ENCODE results near the gene TSPAN17. TPM values are rescaled to one million over a fixed set of nuclear protein-coding genes. Genes with fewer than 3 reads are reported as not detected.

Gene TSPAN17
- total and polyA plus RNA-seq, 2 donors (not counting 1 experiment from before 2014, with no cell fraction given): 34.8 to 35.2 TPM

GRCh38 chr5:176618783-176619182, 28.5 kb upstream of the TSPAN17 start:
- Histone ChIP-seq H2AFZ (ENCODE audit: low read length) (peak overlapping the region; percentile 12), H3K27me3 (ENCODE audit: control insufficient read depth, insufficient read depth, low read length) (peaks cover 13% of the 10 kb centered on the region), H3K27ac (ENCODE audit: insufficient read depth, low read length) (no peak overlapping the region), H3K4me3 (replicated peaks in 1 of 4; ENCODE audit: control extremely low read depth in 1 of 4, insufficient read depth in 1 of 4, low read depth in 3 of 4, low read length in 4 of 4) (peak overlapping the region in 1 of 4 experiments; percentile 6), H3K4me1 (ENCODE audit: control insufficient read depth, extremely low read depth, insufficient read depth, low read length) (peaks cover 27% of the 10 kb centered on the region), H3K36me3 (ENCODE audit: control insufficient read depth, insufficient read depth, low read length) (no peaks in the 10 kb centered on the region), H3K9ac (ENCODE audit: insufficient read depth, low read length) (no peak overlapping the region), H3K4me2 (ENCODE audit: extremely low read depth, insufficient read depth, low read length) (peak overlapping the region; percentile 30), H3K79me2 (ENCODE audit: control insufficient read depth, insufficient read depth, low read length) (no peaks in the 10 kb centered on the region), H3K9me3 (ENCODE audit: control insufficient read depth, insufficient read depth, low read depth, low read length) (no peaks in the 10 kb centered on the region), H4K20me1 (ENCODE audit: control insufficient read depth, extremely low read depth, insufficient read depth, low read length) (no peaks in the 10 kb centered on the region)
- TF ChIP-seq EZH2 (IDR thresholded peaks at IDR 0.05; ENCODE audit: low read length, missing control alignments): no peak
- no peak for TF ChIP-seq CTCF (conservative IDR thresholded peaks at IDR 0.05 in 1 of 2, IDR thresholded peaks at IDR 0.05 in 1 of 2; ENCODE audit: low read depth in 1 of 2, low read length in 2 of 2)
- no peak for DNase-seq (ENCODE audit: low read depth in 2 of 2)

GRCh38 chr5:176619203-176619568, 28.1 kb upstream of the TSPAN17 start:
- peak; percentile 83 to 91 for DNase-seq (ENCODE audit: low read depth in 2 of 2)
- Histone ChIP-seq H2AFZ (ENCODE audit: low read length) (peak overlapping the region; percentile 12), H3K4me1 (ENCODE audit: control insufficient read depth, extremely low read depth, insufficient read depth, low read length) (peaks cover 27% of the 10 kb centered on the region), H3K27me3 (ENCODE audit: control insufficient read depth, insufficient read depth, low read length) (peaks cover 13% of the 10 kb centered on the region), H4K20me1 (ENCODE audit: control insufficient read depth, extremely low read depth, insufficient read depth, low read length) (no peaks in the 10 kb centered on the region), H3K4me2 (ENCODE audit: extremely low read depth, insufficient read depth, low read length) (peak overlapping the region; percentile 37), H3K79me2 (ENCODE audit: control insufficient read depth, insufficient read depth, low read length) (no peaks in the 10 kb centered on the region), H3K27ac (ENCODE audit: insufficient read depth, low read length) (no peak overlapping the region), H3K36me3 (ENCODE audit: control insufficient read depth, insufficient read depth, low read length) (no peaks in the 10 kb centered on the region), H3K9me3 (ENCODE audit: control insufficient read depth, insufficient read depth, low read depth, low read length) (no peaks in the 10 kb centered on the region), H3K4me3 (replicated peaks in 1 of 4; ENCODE audit: control extremely low read depth in 1 of 4, insufficient read depth in 1 of 4, low read depth in 3 of 4, low read length in 4 of 4) (peak overlapping the region in 1 of 4 experiments; percentile 6), H3K9ac (ENCODE audit: insufficient read depth, low read length) (no peak overlapping the region)
- peak; percentile 30 to 47 for TF ChIP-seq CTCF (conservative IDR thresholded peaks at IDR 0.05 in 1 of 2, IDR thresholded peaks at IDR 0.05 in 1 of 2; ENCODE audit: low read depth in 1 of 2, low read length in 2 of 2)
- TF ChIP-seq EZH2 (IDR thresholded peaks at IDR 0.05; ENCODE audit: low read length, missing control alignments): no peak

- no peak overlapping the region for H3K9ac ChIP-seq (ENCODE audit: insufficient read depth, low read length)
- no peak overlapping the region for H2AFZ ChIP-seq (ENCODE audit: low read length)
- no peaks in the 10 kb centered on the region for H3K79me2 ChIP-seq (ENCODE audit: control insufficient read depth, insufficient read depth, low read length)
- H3K4me3 ChIP-seq (replicated peaks in 1 of 4; ENCODE audit: control extremely low read depth in 1 of 4, insufficient read depth in 1 of 4, low read depth in 3 of 4, low read length in 4 of 4): no peak overlapping the region
- peak overlapping the region; percentile 37 for H3K4me2 ChIP-seq (ENCODE audit: extremely low read depth, insufficient read depth, low read length)
- H3K27me3 ChIP-seq (ENCODE audit: control insufficient read depth, insufficient read depth, low read length): peaks cover 13% of the 10 kb centered on the region
- no peak for DNase-seq (ENCODE audit: low read depth in 2 of 2)
- peak; percentile 85 for TF ChIP-seq EZH2 (IDR thresholded peaks at IDR 0.05; ENCODE audit: low read length, missing control alignments)
- TF ChIP-seq CTCF (conservative IDR thresholded peaks at IDR 0.05 in 1 of 2, IDR thresholded peaks at IDR 0.05 in 1 of 2; ENCODE audit: low read depth in 1 of 2, low read length in 2 of 2): peak in 1 of 2 donors; percentile 0
- no peaks in the 10 kb centered on the region for H3K9me3 ChIP-seq (ENCODE audit: control insufficient read depth, insufficient read depth, low read depth, low read length)
- peaks cover 23% of the 10 kb centered on the region for H3K4me1 ChIP-seq (ENCODE audit: control insufficient read depth, extremely low read depth, insufficient read depth, low read length)
- H3K27ac ChIP-seq (ENCODE audit: insufficient read depth, low read length): no peak overlapping the region
- H4K20me1 ChIP-seq (ENCODE audit: control insufficient read depth, extremely low read depth, insufficient read depth, low read length): no peaks in the 10 kb centered on the region
- no peaks in the 10 kb centered on the region for H3K36me3 ChIP-seq (ENCODE audit: control insufficient read depth, insufficient read depth, low read length)
These were observed 27.5 kb upstream of the TSPAN17 start for GRCh38 chr5:176619569-176620332.

Measured in fibroblast of lung (primary cell).